NCI-H1417 treated with DMSO at 0.1 percent for 48 hours (cell line): ENCODE results near the gene KLHL8.
"Not testable (repeated sequence)": the region's sequence is repeated elsewhere in the genome, so short reads cannot be mapped to it uniquely, and the experiment has no call there.

Source experiments
- DNase-seq: peaks from one replicate; lab custom pipeline; 2025; lab: John Stamatoyannopoulos, UW

The KLHL8 gene

DNA sequence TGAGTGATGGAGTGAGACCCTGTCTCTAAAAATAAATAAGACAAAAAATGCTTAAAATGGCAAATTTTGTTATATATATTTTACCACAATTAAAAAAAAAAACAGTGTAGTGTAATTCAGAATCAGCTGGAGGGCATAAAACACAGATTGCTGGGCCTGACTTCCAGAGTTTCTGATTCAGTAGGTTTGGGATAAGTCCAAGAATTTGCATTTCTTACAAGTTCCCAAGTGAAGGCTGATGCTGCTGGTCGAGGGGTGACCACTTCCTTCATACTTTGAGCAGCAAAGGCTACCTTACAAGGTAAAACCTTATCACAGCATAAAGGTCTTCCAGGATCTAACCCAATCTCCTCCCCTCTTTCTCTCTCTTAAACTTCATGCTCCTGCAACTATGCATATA lies 40.7 kb downstream of the KLHL8 start:
- no peak for DNase-seq

DNA sequence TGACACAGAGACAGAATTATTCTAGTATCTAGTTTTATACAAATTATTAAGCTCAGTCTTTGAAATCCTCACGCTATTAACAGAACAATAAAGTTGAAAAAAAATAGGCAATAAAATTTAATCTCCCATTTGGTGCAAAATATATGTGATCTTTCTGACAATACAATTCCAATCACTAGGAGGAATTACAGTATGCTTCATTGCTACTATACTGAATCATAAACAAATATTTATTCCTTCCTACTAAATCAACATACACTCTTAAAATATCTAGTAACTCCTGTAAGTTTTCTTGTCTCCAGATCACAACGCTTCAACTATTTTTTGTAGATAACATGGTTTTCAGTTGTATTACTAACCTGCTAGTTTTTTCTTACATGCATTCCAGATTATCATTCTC lies 45.7 kb downstream of the KLHL8 start:
- DNase-seq = no peak

DNA sequence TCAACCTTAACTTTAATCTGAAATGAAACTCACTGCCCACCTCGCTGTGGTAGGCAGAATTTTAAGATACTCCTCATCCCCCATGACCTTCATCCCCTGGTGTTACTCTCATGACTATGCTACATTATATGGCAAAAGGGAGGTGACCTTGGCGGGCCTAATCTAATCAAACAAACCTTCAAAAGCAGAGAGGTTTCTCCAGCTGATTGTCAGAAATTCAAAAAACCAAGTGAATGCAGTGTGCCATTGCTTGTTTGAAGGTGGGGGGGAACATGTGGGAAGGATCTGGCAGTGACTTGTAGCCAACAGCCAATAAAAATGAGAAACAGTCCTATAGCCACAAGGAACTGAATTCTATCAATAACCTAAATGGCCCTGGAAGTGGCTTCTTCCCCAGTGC lies 48.5 kb downstream of the KLHL8 start:
- no peak for DNase-seq

DNA sequence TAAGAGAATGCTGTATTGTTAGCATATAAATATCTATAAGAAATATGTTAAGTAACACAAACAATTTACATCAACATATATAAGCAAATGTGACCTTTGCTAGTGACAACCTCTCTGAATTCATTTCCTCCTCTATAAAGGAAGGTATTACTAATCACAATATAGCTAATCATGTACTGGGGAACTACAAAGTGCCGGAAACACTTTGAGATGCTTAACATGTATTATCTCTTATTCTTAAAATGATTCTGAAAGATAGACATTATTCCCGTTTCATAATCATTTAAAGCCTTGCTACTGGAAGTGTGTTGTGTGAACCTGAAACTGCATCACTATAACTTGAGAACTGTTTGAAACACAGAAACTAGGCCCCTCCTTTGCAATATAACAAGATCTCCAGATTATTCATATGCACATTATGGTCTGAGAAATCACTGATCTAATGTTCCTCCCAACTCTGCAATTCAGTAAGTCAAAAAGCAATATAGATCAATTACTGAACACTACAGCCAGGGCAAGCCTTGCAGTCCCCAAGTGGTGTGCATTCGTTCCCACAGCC lies 54.0 kb downstream of the KLHL8 start:
- no peak for DNase-seq

DNA sequence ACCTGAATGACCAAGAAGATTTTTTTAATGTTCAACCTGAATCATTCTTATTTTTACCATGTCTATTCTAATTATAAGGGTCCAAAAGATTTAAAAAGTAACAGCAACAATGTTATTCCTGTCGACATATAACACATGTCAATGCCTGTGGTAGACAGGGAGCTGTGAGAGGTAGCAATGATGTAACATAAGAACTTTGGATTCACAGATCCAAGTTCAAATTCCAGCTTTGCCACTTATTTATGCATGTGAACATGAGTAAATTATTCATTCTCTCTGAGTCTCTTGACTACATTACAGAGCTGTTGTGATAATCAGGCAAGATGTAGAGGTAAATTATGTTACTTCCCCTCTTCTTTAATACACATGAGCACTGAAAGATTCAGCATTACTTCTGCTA lies 54.5 kb downstream of the KLHL8 start:
- no peak for DNase-seq

DNA sequence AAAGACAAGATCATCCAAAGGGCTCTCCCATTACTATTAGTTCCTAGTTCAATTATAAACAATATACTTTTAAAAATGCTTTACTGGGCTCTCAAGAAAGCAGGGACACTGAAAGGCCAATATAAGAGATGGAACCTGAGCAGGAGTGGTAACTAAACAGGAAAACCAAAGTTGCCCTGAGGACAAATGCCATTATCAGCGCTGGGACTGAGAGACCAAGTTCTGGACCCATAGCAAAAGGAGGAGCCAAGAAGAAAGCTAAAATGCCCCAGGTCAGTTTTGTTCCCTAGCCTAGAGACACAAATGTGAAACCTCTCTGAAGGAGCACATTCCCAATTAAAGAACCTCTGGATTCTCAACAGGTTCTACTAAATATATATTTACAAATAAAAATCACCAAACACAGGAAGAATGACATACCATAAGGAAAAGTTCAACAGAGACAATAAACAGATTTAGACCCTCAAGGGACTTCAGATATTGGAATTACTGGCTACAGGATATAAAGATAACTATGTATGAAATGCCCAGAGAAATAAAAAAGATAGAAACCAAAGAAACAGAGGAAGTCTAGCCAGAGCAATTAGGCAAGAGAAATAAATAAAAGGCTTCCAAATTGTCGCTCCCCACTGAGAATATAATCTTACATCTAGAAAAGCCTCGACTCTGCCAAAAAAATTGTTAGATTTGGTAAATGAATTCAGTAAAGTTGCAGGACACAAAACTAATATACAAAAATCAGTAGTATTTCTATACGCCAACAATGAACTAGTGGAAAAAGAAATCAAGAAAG lies 67.1 kb downstream of the KLHL8 start:
- DNase-seq = no peak

DNA sequence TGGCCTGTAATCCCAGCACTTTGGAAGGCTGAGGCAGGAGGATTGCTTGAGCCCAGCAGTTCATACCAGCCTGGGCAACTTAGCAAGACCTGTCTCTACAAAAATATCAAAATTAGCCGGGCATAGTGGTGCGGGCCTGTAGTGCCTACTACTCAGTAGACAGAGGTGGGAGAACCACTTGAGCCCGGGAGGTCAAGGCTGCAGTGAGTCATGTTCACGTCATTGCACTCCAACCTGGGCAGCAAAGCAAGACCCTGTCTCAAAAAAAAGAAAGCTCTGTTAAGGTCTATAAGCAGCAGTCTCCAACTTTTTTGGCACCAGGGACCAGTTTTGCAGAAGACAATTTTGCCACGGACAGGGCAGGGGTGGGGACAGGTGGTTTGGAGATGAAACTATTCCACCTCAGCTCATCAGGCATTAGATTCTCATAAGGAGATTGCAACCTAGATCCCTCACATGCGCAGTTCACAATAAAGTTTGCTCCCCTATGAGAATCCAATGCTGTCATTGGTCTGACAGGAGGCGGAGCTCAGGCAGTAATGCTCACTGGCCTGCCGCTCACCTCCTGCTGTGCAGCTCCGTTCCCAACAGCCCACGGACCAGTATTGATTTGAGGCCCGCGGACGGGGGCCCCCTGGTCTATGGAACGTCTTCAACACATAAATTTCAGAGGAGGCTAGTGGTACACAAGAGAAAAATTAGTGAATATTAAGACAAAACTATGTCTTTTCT lies 67.9 kb downstream of the KLHL8 start:
- DNase-seq = no peak

DNA sequence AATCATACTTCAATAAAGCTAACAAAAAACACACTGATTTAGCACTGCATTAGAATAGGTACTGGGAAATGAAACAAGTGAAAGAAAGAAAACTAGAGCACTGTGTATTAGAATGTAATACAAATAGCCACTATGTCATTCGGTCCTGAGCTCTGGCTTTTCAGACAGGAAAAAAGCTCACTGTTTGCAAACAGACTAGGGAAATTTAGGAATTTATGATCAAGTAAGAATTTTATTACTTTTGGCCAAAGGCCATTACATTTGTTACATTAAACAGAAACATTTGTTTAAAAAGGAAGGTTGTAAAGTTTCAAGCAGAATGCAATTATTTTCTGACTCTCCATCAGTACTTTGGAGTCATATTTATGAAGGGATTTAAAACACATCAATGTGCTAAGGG lies 68.7 kb downstream of the KLHL8 start:
- no peak for DNase-seq

DNA sequence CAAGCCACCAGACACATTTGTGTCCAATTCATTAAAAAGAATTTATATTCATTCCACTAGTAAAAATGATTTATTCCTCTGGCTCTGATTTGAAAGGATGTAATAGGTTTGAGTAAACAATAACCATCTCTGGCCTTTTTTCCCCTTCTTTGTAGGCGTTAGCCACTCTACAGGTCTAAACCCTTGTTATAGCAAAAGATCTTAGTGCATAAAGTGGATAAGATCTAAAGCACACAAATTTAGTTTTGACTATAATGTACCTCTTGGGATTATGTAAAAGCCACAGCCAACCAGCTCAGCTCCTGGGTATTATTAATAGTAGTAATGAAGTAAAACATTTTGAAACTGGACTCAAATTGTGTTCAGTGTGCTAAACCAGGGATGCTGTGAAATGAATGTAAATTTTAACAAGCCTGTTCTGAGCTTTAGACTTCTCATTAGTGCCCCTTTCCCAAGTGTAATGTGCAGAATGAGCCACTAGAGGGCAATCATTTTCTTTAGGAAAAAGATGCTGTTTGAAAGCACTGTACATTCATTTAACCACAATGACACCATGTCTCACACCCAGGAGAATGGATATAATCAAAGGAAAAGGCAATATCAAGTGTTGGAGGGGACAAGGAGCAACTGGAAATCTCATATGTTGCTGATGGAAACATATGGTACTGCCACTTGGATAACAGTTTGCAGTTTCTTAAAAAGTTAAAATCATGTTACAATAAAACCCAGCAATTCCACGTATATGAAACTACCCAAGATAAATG lies 69.7 kb downstream of the KLHL8 start:
- peak; percentile 2 for DNase-seq

DNA sequence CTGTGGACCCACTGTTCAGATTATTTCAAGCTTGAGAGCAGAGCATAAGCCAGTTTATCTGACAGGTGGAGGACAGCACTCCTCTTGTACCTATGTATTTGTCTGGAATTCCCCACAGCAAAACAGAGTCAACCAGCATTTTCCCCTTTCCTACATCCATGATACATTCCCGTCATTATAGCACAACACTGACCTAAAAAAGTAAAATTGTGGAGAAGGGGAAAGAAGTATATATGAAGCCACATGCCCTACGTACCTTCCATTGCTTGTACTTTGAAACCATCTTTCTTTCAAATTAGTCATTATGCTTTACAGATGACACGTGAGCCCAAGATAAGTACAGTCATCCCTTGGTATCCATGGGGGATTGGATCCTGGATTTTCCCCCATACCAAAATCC lies 73.3 kb downstream of the KLHL8 start:
- DNase-seq = no peak

DNA sequence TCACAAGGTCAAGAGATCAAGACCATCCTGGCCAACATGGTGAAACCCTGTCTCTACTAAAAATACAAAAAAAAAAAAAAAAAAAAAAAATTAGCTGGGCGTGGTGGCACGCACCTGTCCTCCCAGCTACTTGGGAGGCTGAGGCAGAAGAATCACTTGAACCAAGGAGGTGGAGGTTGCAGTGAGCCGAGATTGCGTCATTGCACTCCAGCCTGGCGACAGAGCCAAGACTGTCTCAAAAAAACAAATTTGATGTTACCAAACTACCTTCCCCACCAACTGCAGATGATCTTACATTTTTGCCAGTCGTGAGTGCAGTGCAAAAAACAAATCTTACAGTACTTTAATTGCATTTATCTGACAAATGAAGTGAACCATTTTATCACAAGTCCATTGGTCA lies 74.5 kb downstream of the KLHL8 start:
- DNase-seq = not testable (repeated sequence)

DNA sequence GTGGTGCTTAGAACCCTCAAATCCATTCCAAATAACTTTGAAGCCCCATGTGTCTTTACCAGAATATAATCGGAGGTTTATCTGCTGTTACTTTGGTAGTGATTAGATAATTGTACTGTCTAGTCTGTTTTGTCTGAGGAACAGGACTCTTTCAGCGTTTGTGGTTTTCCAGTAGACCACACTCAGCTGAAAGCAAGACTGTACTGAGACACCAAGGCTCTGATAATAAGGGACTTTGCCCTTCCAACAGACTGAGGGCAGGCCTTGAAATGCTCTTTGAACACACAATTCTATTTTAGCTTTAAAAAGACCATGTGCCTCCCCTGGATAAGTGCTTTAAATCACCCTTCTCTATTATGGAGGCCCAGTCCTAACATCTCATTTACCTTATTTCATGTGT lies 76.1 kb downstream of the KLHL8 start:
- DNase-seq = no peak

DNA sequence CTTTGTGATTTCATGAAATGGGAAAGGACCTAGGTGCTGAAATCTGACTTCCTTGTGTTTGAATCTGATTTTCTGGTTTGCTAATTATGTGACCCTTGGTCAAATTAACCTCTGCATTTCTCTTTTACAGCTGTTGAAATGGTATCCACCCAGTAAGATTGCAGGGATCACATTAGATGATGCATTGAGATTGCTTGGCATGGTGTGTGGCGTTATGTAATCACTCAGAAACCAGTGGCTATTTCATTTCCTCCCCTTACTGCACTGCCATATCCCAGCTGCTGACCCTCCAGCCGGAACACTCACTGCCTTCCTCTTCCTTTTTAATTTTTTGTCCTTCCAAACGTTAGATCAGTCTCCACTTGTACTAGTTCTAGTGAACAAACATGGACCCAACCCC lies 79.0 kb downstream of the KLHL8 start:
- no peak for DNase-seq

DNA sequence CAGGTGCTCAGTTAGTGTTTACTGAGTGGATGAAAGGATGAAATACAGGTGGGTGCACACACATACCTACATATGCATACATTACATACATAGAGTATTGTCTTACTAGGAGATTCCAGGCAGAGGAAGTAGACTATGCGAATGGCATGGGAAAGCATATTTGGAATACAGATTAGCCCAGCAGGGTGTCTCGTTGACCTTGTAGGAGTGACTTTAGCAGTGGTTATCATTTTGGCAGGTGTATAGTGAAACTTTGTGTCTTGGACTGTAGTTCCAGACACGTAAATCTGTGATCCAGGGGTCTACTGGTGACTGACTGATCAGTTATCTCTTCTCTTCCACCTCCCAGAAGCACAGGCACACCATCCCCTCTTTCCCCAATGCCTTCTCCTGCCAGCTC lies 86.3 kb downstream of the KLHL8 start:
- no peak for DNase-seq

DNA sequence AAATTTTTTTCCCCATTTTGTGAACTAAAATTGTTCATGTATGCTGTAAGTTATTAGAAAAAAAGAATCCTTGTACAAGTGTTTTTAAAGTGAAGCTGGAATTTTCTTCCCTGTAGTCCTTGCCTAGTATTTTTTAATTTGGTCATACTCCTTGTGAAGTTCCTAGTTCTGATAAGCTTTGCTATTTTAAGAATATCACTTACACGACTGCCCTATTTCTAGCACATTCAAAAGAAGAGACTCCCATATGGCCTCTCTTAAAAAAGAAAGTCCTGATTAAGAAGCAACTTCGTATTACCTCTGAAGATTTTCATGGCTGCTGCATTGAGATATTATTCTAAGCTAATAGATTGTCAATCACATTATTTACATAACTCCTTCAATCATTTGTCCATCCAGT lies 87.2 kb downstream of the KLHL8 start:
- DNase-seq = no peak

DNA sequence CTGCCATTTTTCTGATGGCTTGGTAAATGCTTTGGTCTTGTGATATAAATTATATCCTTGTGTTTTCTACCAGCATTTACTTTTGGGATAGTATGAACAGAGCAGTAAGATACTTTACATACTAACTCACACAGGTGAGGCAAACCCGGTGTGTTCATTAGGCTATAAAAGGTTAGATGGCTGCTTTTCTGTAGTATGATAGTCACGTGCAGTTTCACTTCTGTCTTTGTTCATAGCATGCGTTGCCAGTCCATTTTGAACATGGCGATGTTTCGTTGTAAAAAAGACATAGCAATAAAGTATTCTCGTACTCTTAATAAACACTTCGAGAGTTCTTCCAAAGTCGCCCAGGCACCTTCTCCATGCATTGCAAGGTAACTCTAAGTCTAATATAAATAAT lies 88.4 kb downstream of the KLHL8 start:
- DNase-seq = no peak

DNA sequence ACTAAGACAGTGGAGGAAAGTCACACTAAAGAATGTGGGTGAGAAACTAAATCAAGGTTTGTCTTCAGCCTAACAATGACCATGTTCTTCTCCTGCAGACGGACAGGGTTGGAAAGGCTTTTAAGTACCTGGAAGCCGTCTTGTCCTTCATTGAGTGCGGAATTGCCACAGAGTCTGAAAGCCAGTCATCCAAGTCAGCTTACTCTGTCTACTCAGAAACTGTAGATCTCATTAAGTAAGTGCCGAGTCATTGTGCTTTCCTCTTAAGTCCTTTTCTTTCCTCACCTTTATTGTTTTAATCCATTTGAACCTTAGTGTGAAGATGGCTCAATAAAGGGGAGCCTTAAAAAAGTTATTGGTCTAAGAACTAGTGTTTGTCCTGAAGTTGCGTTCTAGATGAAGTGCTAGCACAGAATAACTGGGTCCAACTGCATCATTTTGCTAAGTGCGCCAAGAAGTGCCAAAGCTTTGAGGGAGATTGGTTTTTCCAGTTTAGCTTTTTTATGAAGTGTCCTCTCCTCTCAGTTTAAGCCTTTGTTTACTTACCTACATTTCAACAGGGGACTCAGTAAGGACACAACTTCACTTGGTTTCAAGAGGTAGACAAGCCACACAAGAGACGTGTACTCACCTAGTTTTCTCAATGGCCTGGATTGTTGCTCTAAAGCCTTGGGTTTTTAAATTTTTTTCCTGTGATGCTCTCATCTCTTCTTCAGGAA lies 89.3 kb downstream of the KLHL8 start:
- no peak for DNase-seq

DNA sequence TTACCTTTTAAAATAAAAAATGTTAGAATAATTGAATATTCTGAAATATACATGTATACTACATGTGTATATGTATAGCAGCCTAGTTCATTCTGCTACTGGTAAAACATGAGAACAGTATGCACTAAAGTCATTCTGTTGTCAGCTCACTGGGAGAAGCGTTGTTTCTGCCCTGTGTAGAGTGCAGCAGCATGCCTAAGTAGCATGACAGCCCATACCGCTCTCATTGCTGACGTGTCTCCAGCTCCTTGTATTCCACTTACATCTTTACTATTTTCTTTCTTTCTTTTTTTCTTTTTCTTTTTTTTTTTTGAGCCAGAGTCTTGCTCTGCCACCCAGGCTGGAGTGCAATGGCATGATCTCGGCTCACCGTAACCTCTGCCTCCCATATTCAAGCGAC lies 90.7 kb downstream of the KLHL8 start:
- DNase-seq = no peak

DNA sequence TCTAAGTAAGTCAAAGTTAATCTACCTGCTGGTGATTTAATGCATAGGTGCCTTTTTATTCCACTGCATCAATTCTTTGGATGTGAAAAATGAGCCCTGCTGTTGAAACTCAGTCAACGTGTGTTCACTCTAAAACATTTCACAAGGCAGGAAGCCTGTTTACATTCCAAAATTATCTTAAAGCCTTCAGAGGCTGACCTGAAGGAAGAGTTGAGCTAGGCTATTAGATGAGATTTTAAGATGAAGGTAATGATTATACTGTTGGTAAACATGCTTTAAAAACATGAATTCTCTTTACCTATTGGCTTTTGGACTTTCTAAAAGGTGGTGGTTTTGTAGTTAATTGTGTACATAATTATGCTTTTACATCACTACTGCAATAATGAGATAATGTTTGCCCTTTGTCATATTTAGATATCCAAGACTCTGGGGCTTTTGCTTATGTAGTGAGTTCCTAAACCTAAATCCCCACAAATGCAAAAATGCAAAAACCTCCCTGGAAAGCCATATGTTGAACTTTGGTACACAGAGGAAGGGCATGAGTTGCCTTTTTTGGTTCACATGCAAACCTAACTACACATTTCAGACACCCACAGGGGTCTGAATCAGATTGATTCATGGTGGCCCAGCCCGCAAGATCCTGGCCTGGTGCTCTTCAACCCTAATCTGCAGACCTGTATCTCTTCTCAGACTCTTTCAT lies 92.3 kb downstream of the KLHL8 start:
- no peak for DNase-seq

DNA sequence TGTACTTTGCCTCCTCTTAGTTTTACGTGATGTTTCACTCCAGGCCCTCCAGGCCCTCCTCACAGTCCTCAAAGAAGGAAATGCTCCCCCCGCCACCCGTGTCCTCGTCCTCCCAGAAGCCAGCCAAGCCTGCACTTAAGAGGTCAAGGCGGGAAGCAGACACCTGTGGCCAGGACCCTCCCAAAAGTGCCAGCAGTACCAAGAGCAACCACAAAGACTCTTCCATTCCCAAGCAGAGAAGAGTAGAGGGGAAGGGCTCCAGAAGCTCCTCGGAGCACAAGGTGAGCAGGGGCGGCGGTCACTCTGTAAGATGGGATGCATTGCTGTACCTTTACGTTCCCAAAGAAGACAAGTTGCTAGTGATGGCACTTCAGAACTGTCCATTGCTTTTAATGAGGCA lies 94.4 kb downstream of the KLHL8 start:
- DNase-seq = no peak

DNA sequence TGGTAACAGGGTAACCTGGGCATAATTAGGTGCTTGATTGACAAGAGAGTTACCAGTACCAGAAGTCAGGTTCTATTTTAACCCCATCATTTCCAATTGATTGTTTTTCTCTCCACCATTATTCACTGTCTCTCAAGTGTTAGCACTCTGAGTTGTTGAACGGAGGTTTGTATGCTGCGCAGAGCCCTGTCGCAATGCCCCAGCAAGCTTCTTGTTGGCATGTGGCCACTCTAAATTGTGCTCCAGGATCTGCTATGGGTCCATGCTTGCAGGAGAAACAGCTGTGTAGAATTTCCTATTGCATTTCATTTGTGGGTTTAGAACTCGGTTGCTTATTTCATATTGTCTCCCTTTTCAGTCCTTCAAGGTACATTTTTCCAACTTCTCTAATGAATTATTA lies 98.2 kb downstream of the KLHL8 start:
- no peak for DNase-seq
